ENCODE results near the gene FAM114A2.

GRCh38 chr5:154046486-154046885 is 7.8 kb upstream of the FAM114A2 start:
- TF ChIP-seq CTCF (IDR thresholded peaks at IDR 0.05) (no peak), POLR2A (IDR thresholded peaks at IDR 0.05) (no peak)
